Skin epidermis (tissue), 12 donors: ENCODE measurements around the gene ABCF3.

Experiments used
- H3K27ac ChIP-seq, 21 experiments: fragments of 200-600 bp; sonication (generic) in 11 of 21; one replicate each; pipeline ENCODE4 v1.5.0; 2020; ENCODE audit warnings: mild to moderate bottlenecking in 3 of 21, inconsistent platforms in 2 of 21, moderate library complexity in 2 of 21
- H3K4me3 ChIP-seq, 7 experiments: fragments of 200-600 bp; sonication (generic) in 2 of 7; one replicate each; pipeline ENCODE4 v1.5.0; 2020; ENCODE audit warnings: inconsistent platforms in 2 of 7, mild to moderate bottlenecking in 2 of 7, moderate library complexity in 1 of 7

Gene ABCF3

DNA sequence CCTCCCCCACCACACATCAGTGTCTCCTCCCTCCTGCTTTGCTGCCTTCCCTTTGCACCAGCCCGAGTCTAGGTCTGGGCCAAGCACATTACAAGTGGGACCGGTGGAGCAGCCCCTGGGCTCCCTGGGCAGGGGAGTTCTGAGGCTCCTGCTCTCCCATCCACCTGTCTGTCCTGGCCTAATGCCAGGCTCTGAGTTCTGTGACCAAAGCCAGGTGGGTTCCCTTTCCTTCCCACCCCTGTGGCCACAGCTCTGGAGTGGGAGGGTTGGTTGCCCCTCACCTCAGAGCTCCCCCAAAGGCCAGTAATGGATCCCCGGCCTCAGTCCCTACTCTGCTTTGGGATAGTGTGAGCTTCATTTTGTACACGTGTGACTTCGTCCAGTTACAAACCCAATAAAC lies 2.3 kb upstream of the ABCF3 start:
- H3K27ac ChIP-seq: no peak overlapping the region
- no peak overlapping the region for H3K4me3 ChIP-seq

GRCh38 chr3:184184546-184185230 lies 1.3 kb upstream of the ABCF3 start:
- no peak overlapping the region for H3K4me3 ChIP-seq
- peak overlapping the region in 11 of 21 experiments; percentile 47 to 93 (median 83) for H3K27ac ChIP-seq

- Histone ChIP-seq H3K27ac (peak overlapping the region; percentile 51 to 93 (median 85)), H3K4me3 (peak overlapping the region; percentile 57 to 95 (median 86))
Observed at GRCh38 chr3:184185461-184186183, 377 bp upstream of the ABCF3 start.

GRCh38 chr3:184186902-184187207 lies 856 bp downstream of the ABCF3 start:
- H3K4me3 ChIP-seq: peak overlapping the region; percentile 57 to 95 (median 86)
- H3K27ac ChIP-seq: peak overlapping the region in 16 of 21 experiments; percentile 67 to 93 (median 86)

DNA sequence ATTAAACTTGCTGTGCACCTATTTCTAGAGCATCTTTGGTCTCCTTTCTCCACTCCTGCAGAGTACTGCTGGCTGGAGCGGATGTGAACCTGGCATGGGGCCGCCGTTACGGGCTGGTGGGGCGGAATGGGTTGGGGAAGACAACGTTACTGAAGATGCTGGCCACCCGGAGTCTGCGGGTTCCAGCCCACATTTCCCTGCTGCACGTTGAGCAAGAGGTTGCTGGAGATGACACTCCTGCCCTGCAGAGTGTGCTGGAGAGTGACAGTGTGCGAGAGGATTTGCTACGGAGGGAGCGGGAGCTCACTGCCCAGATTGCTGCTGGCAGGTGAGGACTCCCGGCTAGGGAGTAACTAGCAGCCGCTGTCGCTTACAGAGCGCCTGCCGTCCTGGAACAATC lies 2.1 kb downstream of the ABCF3 start:
- Histone ChIP-seq H3K4me3 (no peak overlapping the region), H3K27ac (no peak overlapping the region)

- H3K4me3 ChIP-seq: no peak overlapping the region
- H3K27ac ChIP-seq: no peak overlapping the region
Observed at GRCh38 chr3:184189421-184189820, 3.4 kb downstream of the ABCF3 start.

DNA sequence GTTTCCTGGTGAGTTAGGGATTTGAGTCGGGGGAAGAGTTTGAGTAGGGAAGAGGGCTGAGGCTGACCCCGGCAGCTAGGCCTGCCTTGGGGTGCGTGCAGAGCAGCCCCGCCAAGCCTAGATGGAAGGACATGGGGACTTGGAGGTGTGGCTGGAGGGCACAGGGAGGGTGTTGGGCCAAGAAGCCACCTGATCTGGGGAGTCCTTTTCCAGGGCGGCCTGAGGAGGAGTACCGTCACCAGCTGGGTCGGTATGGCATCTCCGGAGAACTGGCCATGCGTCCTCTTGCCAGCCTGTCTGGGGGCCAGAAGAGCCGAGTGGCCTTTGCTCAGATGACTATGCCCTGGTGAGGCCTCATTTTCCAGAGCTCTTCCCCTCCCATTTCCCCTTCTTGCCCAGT lies 6.9 kb downstream of the ABCF3 start:
- Histone ChIP-seq H3K27ac (no peak overlapping the region), H3K4me3 (no peak overlapping the region)

GRCh38 chr3:184193991-184194539 lies 8.1 kb downstream of the ABCF3 start:
- no peak overlapping the region for H3K27ac ChIP-seq
- no peak overlapping the region for H3K4me3 ChIP-seq

DNA sequence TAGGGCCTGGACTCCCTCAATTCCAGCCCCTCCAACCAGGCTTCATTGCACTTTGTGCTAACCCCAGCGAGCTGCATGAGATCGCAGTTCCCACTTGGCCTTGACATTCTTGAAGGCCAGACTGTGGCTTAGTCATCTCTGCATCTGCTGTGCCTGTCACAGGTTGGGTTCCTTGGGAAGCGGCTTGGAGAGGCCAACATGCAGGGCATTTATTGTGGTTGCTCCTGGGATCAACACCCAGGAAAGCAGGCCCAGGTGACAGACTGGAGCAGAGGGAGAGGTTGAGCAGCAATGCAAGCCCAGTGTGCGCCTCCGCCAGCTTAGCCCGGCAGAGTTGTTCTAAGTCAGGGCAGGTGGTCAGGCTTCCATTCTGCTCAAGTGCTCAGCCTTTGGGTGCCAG lies 10.5 kb downstream of the ABCF3 start:
- Histone ChIP-seq H3K4me3 (no peak overlapping the region), H3K27ac (no peak overlapping the region)

- Histone ChIP-seq H3K4me3 (no peak overlapping the region), H3K27ac (no peak overlapping the region)
Observed at GRCh38 chr3:184198509-184198908, 12.5 kb downstream of the ABCF3 start.

DNA sequence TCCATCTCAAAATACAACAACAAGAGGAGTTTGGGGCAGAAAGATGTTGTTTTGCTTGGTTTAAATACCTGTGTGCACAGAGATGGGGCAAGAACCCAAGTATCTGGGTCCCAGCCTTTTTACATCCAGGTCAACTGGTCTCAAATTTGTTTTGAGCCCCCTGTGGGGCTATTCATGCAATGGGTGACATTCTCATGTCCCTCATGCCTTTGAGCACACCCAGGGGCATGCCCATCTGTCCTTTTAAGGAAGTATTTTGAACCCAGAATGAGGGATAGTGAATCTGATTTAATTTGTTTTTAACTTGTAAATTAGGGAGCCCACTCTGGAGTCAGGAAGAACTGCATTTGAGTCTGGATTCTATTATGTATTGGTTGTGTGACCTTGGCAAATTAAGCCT lies 14.8 kb downstream of the ABCF3 start:
- Histone ChIP-seq H3K27ac (no peak overlapping the region), H3K4me3 (no peak overlapping the region)

GRCh38 chr3:184203526-184203925 lies 17.5 kb downstream of the ABCF3 start:
- H3K27ac ChIP-seq: no peak overlapping the region
- H3K4me3 ChIP-seq: no peak overlapping the region

- no peak overlapping the region for H3K4me3 ChIP-seq
- no peak overlapping the region for H3K27ac ChIP-seq
Observed at GRCh38 chr3:184209146-184209923, 23.3 kb downstream of the ABCF3 start.

DNA sequence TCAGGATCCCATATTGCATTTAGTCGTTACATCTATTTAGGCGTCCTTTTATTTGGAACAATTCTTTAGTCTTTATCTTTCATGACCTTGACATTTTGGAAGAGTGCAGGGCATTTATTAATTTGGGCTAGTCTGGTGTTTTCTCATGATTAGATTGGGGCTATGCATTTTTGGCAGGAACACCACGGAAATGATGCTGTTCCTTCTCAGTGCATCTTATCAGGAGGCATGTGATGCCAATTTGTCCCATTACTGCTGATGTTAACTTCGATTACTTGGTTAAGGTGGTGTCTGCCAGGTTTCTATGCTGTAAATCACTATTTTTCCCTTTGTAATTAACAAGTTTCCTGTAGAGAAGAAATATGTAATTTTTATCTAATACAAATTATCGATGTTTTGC lies 25.3 kb downstream of the ABCF3 start:
- Histone ChIP-seq H3K4me3 (no peak overlapping the region), H3K27ac (no peak overlapping the region)

- H3K4me3 ChIP-seq: no peak overlapping the region
- no peak overlapping the region for H3K27ac ChIP-seq
Observed at GRCh38 chr3:184211718-184212117, 25.7 kb downstream of the ABCF3 start.

DNA sequence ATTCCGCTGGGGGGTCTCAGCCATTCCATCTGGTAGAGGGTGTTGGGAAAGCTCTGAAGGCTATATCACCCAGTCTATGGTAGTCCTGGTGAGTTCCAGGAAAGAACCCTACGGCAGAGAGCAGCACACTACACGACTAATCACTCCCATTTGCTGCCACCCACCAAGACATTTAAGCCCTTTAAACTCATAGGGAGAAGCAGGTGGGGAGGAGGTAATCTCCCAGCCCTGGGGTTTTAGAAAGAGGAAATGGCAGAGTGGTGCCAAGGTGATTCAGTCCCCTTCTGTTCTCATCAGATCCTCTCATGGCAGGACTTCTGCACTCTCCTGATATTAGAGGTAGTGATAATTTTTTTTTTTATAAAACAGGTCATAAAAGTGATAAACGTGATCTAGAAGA lies 32.8 kb downstream of the ABCF3 start:
- no peak overlapping the region for H3K27ac ChIP-seq
- H3K4me3 ChIP-seq: no peak overlapping the region

- Histone ChIP-seq H3K4me3 (no peak overlapping the region), H3K27ac (no peak overlapping the region)
Observed at GRCh38 chr3:184222521-184222920, 36.5 kb downstream of the ABCF3 start.

DNA sequence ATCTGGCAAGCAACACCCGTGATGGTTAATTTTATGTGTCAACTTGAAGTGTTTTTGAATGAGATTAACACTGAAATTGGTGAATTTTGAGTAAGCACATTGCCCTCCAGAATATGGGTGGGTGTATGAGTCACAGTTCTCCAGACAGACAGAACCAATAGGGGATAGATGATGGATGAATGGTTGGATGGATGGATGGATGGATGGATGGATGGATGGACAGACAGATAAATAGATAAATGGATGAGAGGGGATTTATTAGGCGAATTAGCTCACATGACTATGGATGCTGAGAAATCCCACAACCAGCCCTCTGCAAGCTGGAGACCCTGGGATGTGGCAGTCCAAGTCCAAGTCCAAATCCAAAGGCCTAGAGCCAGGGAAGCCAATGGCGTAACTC lies 37.9 kb downstream of the ABCF3 start:
- Histone ChIP-seq H3K27ac (no peak overlapping the region), H3K4me3 (no peak overlapping the region)

DNA sequence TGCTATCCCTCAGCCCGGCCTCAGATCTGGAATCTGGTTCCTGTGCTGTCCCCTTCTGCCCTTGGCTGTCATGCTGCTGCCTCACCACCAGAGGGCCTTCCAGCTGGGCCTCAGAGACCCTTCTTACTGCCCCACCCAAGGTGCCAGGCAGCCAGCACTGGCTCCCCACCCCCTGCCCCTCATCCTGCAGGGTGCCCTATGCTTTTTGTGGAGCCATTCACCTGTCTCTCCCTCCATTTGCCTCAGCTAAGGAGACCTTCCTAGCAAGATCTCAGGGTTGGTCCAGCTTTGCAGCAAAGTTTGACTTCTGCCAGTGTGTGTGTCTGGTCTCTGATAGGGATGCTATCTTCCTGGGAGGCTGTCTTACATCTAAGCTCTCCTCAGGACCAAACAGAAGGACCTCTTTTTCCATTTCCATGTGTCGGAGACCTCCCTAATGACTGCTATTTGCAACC lies 41.5 kb downstream of the ABCF3 start:
- no peak overlapping the region for H3K4me3 ChIP-seq
- no peak overlapping the region for H3K27ac ChIP-seq

GRCh38 chr3:184228376-184229137 lies 42.6 kb downstream of the ABCF3 start:
- Histone ChIP-seq H3K4me3 (no peak overlapping the region), H3K27ac (no peak overlapping the region)
